ENCODE results near the gene PARP1. TPM values are rescaled to one million over a fixed set of nuclear protein-coding genes. Genes with fewer than 3 reads are reported as not detected.
A peak's percentile ranks its signal among the peaks of the same experiment; 100 is the strongest.

The PARP1 gene
- total RNA-seq, 1 experiment from 2014 or later = 213 TPM

- no peak for DNase-seq (ENCODE audit: low read depth, low spot score)
- H3K4me2 ChIP-seq (ENCODE audit: low read length) = no peak overlapping the region
- ChIA-PET CTCF (interaction anchor here (0.7 to 1.1 kb wide), 2 partner anchors 20 to 190 kb away, joined by 3 read pairs; no protein-coding TSS in a partner anchor), POLR2A (interaction anchor here (0.8 kb wide), 1 partner anchor 13 kb away, joined by 4 read pairs; no protein-coding TSS in a partner anchor), RAD21 (ENCODE audit: low non-redundant PET in 1 of 2, low total read pairs in 2 of 2, uncharacterized antibody in 2 of 2, unreplicated experiment in 2 of 2) (no interaction called here)
- peaks cover 3 to 7% of the 10 kb centered on the region in 2 experiments; a peak in 1 of 4 replicates for H3K4me1 ChIP-seq (ENCODE audit: control insufficient read depth in 1 of 2, insufficient read depth in 2 of 2, low read length in 2 of 2)
- no peaks in the 10 kb centered on the region for H3K36me3 ChIP-seq (ENCODE audit: control insufficient read depth in 1 of 2, insufficient read depth in 2 of 2, low read length in 2 of 2)
- peak; percentile 42 for ATAC-seq
- no peaks in the 10 kb centered on the region for H3K27me3 ChIP-seq (ENCODE audit: insufficient read depth, low read length)
- TF ChIP-seq, protein P1, sequence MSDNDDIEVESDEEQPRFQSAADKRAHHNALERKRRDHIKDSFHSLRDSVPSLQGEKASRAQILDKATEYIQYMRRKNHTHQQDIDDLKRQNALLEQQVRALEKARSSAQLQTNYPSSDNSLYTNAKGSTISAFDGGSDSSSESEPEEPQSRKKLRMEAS (IDR thresholded peaks at IDR 0.05) = no peak
- no peak for TF ChIP-seq ELF1 (IDR thresholded peaks at IDR 0.05; ENCODE audit: borderline replicate concordance, low read depth)
- TF ChIP-seq RAD21 (IDR thresholded peaks at IDR 0.05; ENCODE audit: low read depth) = no peak
- TF ChIP-seq EGR1 (IDR thresholded peaks at IDR 0.05; ENCODE audit: low read depth) = no peak
- TF ChIP-seq CBX3 (IDR thresholded peaks at IDR 0.05; ENCODE audit: low read depth) = no peak
- H2AFZ ChIP-seq (ENCODE audit: low read depth, low read length, poor library complexity, severe bottlenecking) = no peak overlapping the region
- no peaks in the 10 kb centered on the region for H3K9me3 ChIP-seq (ENCODE audit: control insufficient read depth in 1 of 2, insufficient read depth in 1 of 2, low read depth in 1 of 2, low read length in 2 of 2)
- H3K4me3 ChIP-seq (replicated peaks in 1 of 2; ENCODE audit: low read depth in 1 of 2, low read length in 2 of 2) = no peak overlapping the region
- no peaks in the 10 kb centered on the region for H3K9me2 ChIP-seq (ENCODE audit: insufficient read depth)
- H3K9ac ChIP-seq (ENCODE audit: low read length) = no peak overlapping the region
- intact Hi-C loops (cut with micrococcal nuclease) = no loop called here
- H3K27ac ChIP-seq (ENCODE audit: low read depth, low read length) = no peak overlapping the region
- H4K20me1 ChIP-seq (ENCODE audit: insufficient read depth) = no peaks in the 10 kb centered on the region
- H3K79me2 ChIP-seq (ENCODE audit: insufficient read depth, low read length) = no peaks in the 10 kb centered on the region
- BruUV-seq (replicated peaks) = no TSS peak
Measured at GRCh38 chr1:226436472-226436854, 28.6 kb upstream of the PARP1 start.

GRCh38 chr1:226433341-226433720 lies 25.4 kb upstream of the PARP1 start:
- TF ChIP-seq ATF3 (IDR thresholded peaks at IDR 0.05) (no peak), ZNF274 (IDR thresholded peaks at IDR 0.05; ENCODE audit: low read depth, low read length) (no peak), EGR1 (IDR thresholded peaks at IDR 0.05; ENCODE audit: low read depth) (no peak), RAD21 (IDR thresholded peaks at IDR 0.05; ENCODE audit: low read depth) (no peak), FOSL1 (IDR thresholded peaks at IDR 0.05; ENCODE audit: low read depth) (no peak), YY1 (IDR thresholded peaks at IDR 0.05; ENCODE audit: extremely low read depth, insufficient replicate concordance, low read depth, low read length) (no peak), SIN3A (IDR thresholded peaks at IDR 0.05; ENCODE audit: low read depth) (no peak), REST (IDR thresholded peaks at IDR 0.05; ENCODE audit: low read depth) (no peak), SP1 (IDR thresholded peaks at IDR 0.05; ENCODE audit: low read depth) (no peak), SRF (IDR thresholded peaks at IDR 0.05; ENCODE audit: low read depth) (no peak), CTCF (IDR thresholded peaks at IDR 0.05 in 2 of 3, conservative IDR thresholded peaks at IDR 0.05 in 1 of 3; ENCODE audit: borderline replicate concordance in 1 of 3, insufficient read depth in 1 of 3, low read depth in 2 of 3, low read length in 2 of 3) (no peak), POLR2A (IDR thresholded peaks at IDR 0.05; ENCODE audit: borderline replicate concordance, extremely low read depth, insufficient read depth, insufficient read length) (no peak), POLR2AphosphoS5 (IDR thresholded peaks at IDR 0.05; ENCODE audit: low read depth, low read length) (no peak)
- TF ChIP-seq, protein P1 (IDR thresholded peaks at IDR 0.05) = no peak
- ChIA-PET POLR2A (no interaction called here), RAD21 (ENCODE audit: low non-redundant PET in 1 of 2, low total read pairs in 2 of 2, uncharacterized antibody in 2 of 2, unreplicated experiment in 2 of 2) (no interaction called here), CTCF (no interaction called here)
- no peaks in the 10 kb centered on the region for H3K79me2 ChIP-seq (ENCODE audit: insufficient read depth, low read length)
- H3K27me3 ChIP-seq (ENCODE audit: insufficient read depth, low read length) = no peaks in the 10 kb centered on the region
- H3K4me3 ChIP-seq (replicated peaks in 1 of 2; ENCODE audit: low read depth in 1 of 2, low read length in 2 of 2) = no peak overlapping the region
- no peak overlapping the region for H3K4me2 ChIP-seq (ENCODE audit: low read length)
- H4K20me1 ChIP-seq (ENCODE audit: insufficient read depth) = no peaks in the 10 kb centered on the region
- no peak overlapping the region for H2AFZ ChIP-seq (ENCODE audit: low read depth, low read length, poor library complexity, severe bottlenecking)
- ATAC-seq (no peak), DNase-seq (ENCODE audit: low read depth, low spot score) (no peak)
- no peak overlapping the region for H3K27ac ChIP-seq (ENCODE audit: low read depth, low read length)
- no peaks in the 10 kb centered on the region for H3K36me3 ChIP-seq (ENCODE audit: control insufficient read depth in 1 of 2, insufficient read depth in 2 of 2, low read length in 2 of 2)
- H3K9me3 ChIP-seq (ENCODE audit: control insufficient read depth in 1 of 2, insufficient read depth in 1 of 2, low read depth in 1 of 2, low read length in 2 of 2) = no peaks in the 10 kb centered on the region
- peaks cover 3 to 14% of the 10 kb centered on the region in 2 experiments; a peak in 2 of 4 replicates for H3K4me1 ChIP-seq (ENCODE audit: control insufficient read depth in 1 of 2, insufficient read depth in 2 of 2, low read length in 2 of 2)
- BruUV-seq (replicated peaks) = no TSS peak
- intact Hi-C loops (cut with micrococcal nuclease) = no loop called here
- no peak overlapping the region for H3K9ac ChIP-seq (ENCODE audit: low read length)
- H3K9me2 ChIP-seq (ENCODE audit: insufficient read depth) = no peaks in the 10 kb centered on the region

Measured in HCT116 (cell line).